ENCODE data around the gene KXD1.
"Not testable (repeated sequence)": the region's sequence is repeated elsewhere in the genome, so short reads cannot be mapped to it uniquely, and the experiment has no call there.

The KXD1 gene

GRCh38 chr19:18591735-18592385 lies 34.2 kb downstream of the KXD1 start:
- Histone ChIP-seq H3K4me1 (ENCODE audit: control insufficient read depth, insufficient read depth, low read length) (peaks cover 13% of the 10 kb centered on the region), H3K27me3 (ENCODE audit: control insufficient read depth, insufficient read depth, low read length, poor library complexity, severe bottlenecking) (peaks cover 25% of the 10 kb centered on the region), H3K9me3 (ENCODE audit: control insufficient read depth, low read length) (no peaks in the 10 kb centered on the region), H3K36me3 (ENCODE audit: control insufficient read depth, insufficient read depth, low read length) (no peaks in the 10 kb centered on the region), H3K27ac (ENCODE audit: insufficient read depth, low read depth, low read length, poor library complexity, severe bottlenecking) (no peak overlapping the region), H3K4me3 (ENCODE audit: insufficient read depth, low read depth, low read length) (no peak overlapping the region)
- WGBS, 2 experiments, result 95 to 96% methylated on average over 22 of the region's 22 CpGs

- not testable (repeated sequence) for H3K4me3 ChIP-seq (ENCODE audit: insufficient read depth, low read depth, low read length); H3K36me3 ChIP-seq (ENCODE audit: control insufficient read depth, insufficient read depth, low read length); H3K27ac ChIP-seq (ENCODE audit: insufficient read depth, low read depth, low read length, poor library complexity, severe bottlenecking); H3K9me3 ChIP-seq (ENCODE audit: control insufficient read depth, low read length)
- WGBS, 2 experiments, result 86 to 91% methylated on average over 5 of the region's 5 CpGs
- Histone ChIP-seq H3K27me3 (ENCODE audit: control insufficient read depth, insufficient read depth, low read length, poor library complexity, severe bottlenecking) (peaks cover 25% of the 10 kb centered on the region), H3K4me1 (ENCODE audit: control insufficient read depth, insufficient read depth, low read length) (peaks cover 13% of the 10 kb centered on the region)
Measured at GRCh38 chr19:18592732-18593131, 35.1 kb downstream of the KXD1 start.

GRCh38 chr19:18593367-18594095 lies 35.9 kb downstream of the KXD1 start:
- H3K4me3 ChIP-seq (ENCODE audit: insufficient read depth, low read depth, low read length), result peak overlapping the region; percentile 42
- H3K4me1 ChIP-seq (ENCODE audit: control insufficient read depth, insufficient read depth, low read length), result peaks cover 13% of the 10 kb centered on the region
- peaks cover 29% of the 10 kb centered on the region for H3K27me3 ChIP-seq (ENCODE audit: control insufficient read depth, insufficient read depth, low read length, poor library complexity, severe bottlenecking)
- no peaks in the 10 kb centered on the region for H3K9me3 ChIP-seq (ENCODE audit: control insufficient read depth, low read length)
- no peak overlapping the region for H3K27ac ChIP-seq (ENCODE audit: insufficient read depth, low read depth, low read length, poor library complexity, severe bottlenecking)
- H3K36me3 ChIP-seq (ENCODE audit: control insufficient read depth, insufficient read depth, low read length), result no peaks in the 10 kb centered on the region
- WGBS, 2 experiments, result 25% methylated on average over 24 to 25 of the region's 25 CpGs

- H3K36me3 ChIP-seq (ENCODE audit: control insufficient read depth, insufficient read depth, low read length), result no peaks in the 10 kb centered on the region
- peak overlapping the region; percentile 42 for H3K4me3 ChIP-seq (ENCODE audit: insufficient read depth, low read depth, low read length)
- WGBS, 2 experiments, result 1% methylated on average over 49 to 54 of the region's 54 CpGs
- no peak overlapping the region for H3K27ac ChIP-seq (ENCODE audit: insufficient read depth, low read depth, low read length, poor library complexity, severe bottlenecking)
- peaks cover 13% of the 10 kb centered on the region for H3K4me1 ChIP-seq (ENCODE audit: control insufficient read depth, insufficient read depth, low read length)
- H3K9me3 ChIP-seq (ENCODE audit: control insufficient read depth, low read length), result no peaks in the 10 kb centered on the region
- peaks cover 30% of the 10 kb centered on the region for H3K27me3 ChIP-seq (ENCODE audit: control insufficient read depth, insufficient read depth, low read length, poor library complexity, severe bottlenecking)
Measured at GRCh38 chr19:18594096-18594823, 36.6 kb downstream of the KXD1 start.

GRCh38 chr19:18594824-18595373 lies 37.2 kb downstream of the KXD1 start:
- Histone ChIP-seq H3K4me3 (ENCODE audit: insufficient read depth, low read depth, low read length) (peak overlapping the region; percentile 42), H3K27ac (ENCODE audit: insufficient read depth, low read depth, low read length, poor library complexity, severe bottlenecking) (no peak overlapping the region), H3K27me3 (ENCODE audit: control insufficient read depth, insufficient read depth, low read length, poor library complexity, severe bottlenecking) (peaks cover 36% of the 10 kb centered on the region)

GRCh38 chr19:18595475-18595874 lies 37.8 kb downstream of the KXD1 start:
- Histone ChIP-seq H3K4me3 (ENCODE audit: insufficient read depth, low read depth, low read length) (no peak overlapping the region), H3K27me3 (ENCODE audit: control insufficient read depth, insufficient read depth, low read length, poor library complexity, severe bottlenecking) (peaks cover 36% of the 10 kb centered on the region), H3K9me3 (ENCODE audit: control insufficient read depth, low read length) (no peaks in the 10 kb centered on the region), H3K27ac (ENCODE audit: insufficient read depth, low read depth, low read length, poor library complexity, severe bottlenecking) (no peak overlapping the region), H3K4me1 (ENCODE audit: control insufficient read depth, insufficient read depth, low read length) (peaks cover 13% of the 10 kb centered on the region), H3K36me3 (ENCODE audit: control insufficient read depth, insufficient read depth, low read length) (no peaks in the 10 kb centered on the region)
- 80 to 84% methylated on average over 6 of the region's 6 CpGs for WGBS, 2 experiments

More at GRCh38 chr19:18594824-18595373, 37.2 kb downstream of the KXD1 start:
- H3K36me3 ChIP-seq (ENCODE audit: control insufficient read depth, insufficient read depth, low read length), result no peaks in the 10 kb centered on the region
- 41% methylated on average over 26 of the region's 26 CpGs for WGBS, 2 experiments
- H3K4me1 ChIP-seq (ENCODE audit: control insufficient read depth, insufficient read depth, low read length), result peaks cover 13% of the 10 kb centered on the region
- H3K9me3 ChIP-seq (ENCODE audit: control insufficient read depth, low read length), result no peaks in the 10 kb centered on the region

GRCh38 chr19:18596752-18597157 lies 39.1 kb downstream of the KXD1 start:
- WGBS, 2 experiments, result 70 to 78% methylated on average over 21 of the region's 21 CpGs
- no peak overlapping the region for H3K4me3 ChIP-seq (ENCODE audit: insufficient read depth, low read depth, low read length)
- no peaks in the 10 kb centered on the region for H3K9me3 ChIP-seq (ENCODE audit: control insufficient read depth, low read length)
- H3K27ac ChIP-seq (ENCODE audit: insufficient read depth, low read depth, low read length, poor library complexity, severe bottlenecking), result no peak overlapping the region
- H3K36me3 ChIP-seq (ENCODE audit: control insufficient read depth, insufficient read depth, low read length), result no peaks in the 10 kb centered on the region
- H3K4me1 ChIP-seq (ENCODE audit: control insufficient read depth, insufficient read depth, low read length), result peaks cover 13% of the 10 kb centered on the region
- peaks cover 47% of the 10 kb centered on the region for H3K27me3 ChIP-seq (ENCODE audit: control insufficient read depth, insufficient read depth, low read length, poor library complexity, severe bottlenecking)

GRCh38 chr19:18597809-18598660 lies 40.4 kb downstream of the KXD1 start:
- Histone ChIP-seq H3K4me3 (ENCODE audit: insufficient read depth, low read depth, low read length) (no peak overlapping the region), H3K27ac (ENCODE audit: insufficient read depth, low read depth, low read length, poor library complexity, severe bottlenecking) (no peak overlapping the region), H3K36me3 (ENCODE audit: control insufficient read depth, insufficient read depth, low read length) (no peaks in the 10 kb centered on the region), H3K4me1 (ENCODE audit: control insufficient read depth, insufficient read depth, low read length) (peaks cover 13% of the 10 kb centered on the region), H3K27me3 (ENCODE audit: control insufficient read depth, insufficient read depth, low read length, poor library complexity, severe bottlenecking) (peaks cover 59% of the 10 kb centered on the region), H3K9me3 (ENCODE audit: control insufficient read depth, low read length) (no peaks in the 10 kb centered on the region)
- WGBS, 2 experiments, result 63 to 69% methylated on average over 24 to 25 of the region's 25 CpGs

- 91 to 92% methylated on average over 20 of the region's 20 CpGs for WGBS, 2 experiments
- H3K27me3 ChIP-seq (ENCODE audit: control insufficient read depth, insufficient read depth, low read length, poor library complexity, severe bottlenecking), result peaks cover 65% of the 10 kb centered on the region
- no peak overlapping the region for H3K4me3 ChIP-seq (ENCODE audit: insufficient read depth, low read depth, low read length)
- no peak overlapping the region for H3K27ac ChIP-seq (ENCODE audit: insufficient read depth, low read depth, low read length, poor library complexity, severe bottlenecking)
- no peaks in the 10 kb centered on the region for H3K36me3 ChIP-seq (ENCODE audit: control insufficient read depth, insufficient read depth, low read length)
- no peaks in the 10 kb centered on the region for H3K9me3 ChIP-seq (ENCODE audit: control insufficient read depth, low read length)
- H3K4me1 ChIP-seq (ENCODE audit: control insufficient read depth, insufficient read depth, low read length), result peaks cover 13% of the 10 kb centered on the region
Measured at GRCh38 chr19:18599485-18599884, 41.8 kb downstream of the KXD1 start.
